ENCODE measurements around the gene ASB13. TPM values are rescaled to one million over a fixed set of nuclear protein-coding genes. Genes with fewer than 3 reads are reported as not detected.

ASB13 gene
- total and polyA plus RNA-seq, 2 donors from 2014 or later = 47.7 to 95.1 TPM

GRCh38 chr10:5679606-5680005 lies 13.2 kb upstream of the ASB13 start:
- DNase-seq (no peak), FAIRE-seq (no peak)
- intact Hi-C loops (cut with DNase I) = no loop called here
- TF ChIP-seq CTCF (IDR thresholded peaks at IDR 0.05; ENCODE audit: borderline replicate concordance, extremely low read depth, insufficient read depth) = no peak
- H3K36me3 ChIP-seq (ENCODE audit: control insufficient read depth in 2 of 3, insufficient read depth in 3 of 3, low read length in 3 of 3) = no peaks in the 10 kb centered on the region
- H3K27me3 ChIP-seq (ENCODE audit: control insufficient read depth, insufficient read depth, low read length) = no peaks in the 10 kb centered on the region
- H3K4me3 ChIP-seq (ENCODE audit: low read length in 3 of 3) = no peak overlapping the region
- H3K27ac ChIP-seq (ENCODE audit: low read depth in 2 of 2, low read length in 2 of 2) = no peak overlapping the region
- H3K4me1 ChIP-seq (ENCODE audit: control insufficient read depth in 2 of 3, insufficient read depth in 2 of 3, low read depth in 1 of 3, low read length in 3 of 3) = peaks cover 0 to 3% (median 0%) of the 10 kb centered on the region in 3 donors
- no peak overlapping the region for H3K9ac ChIP-seq (ENCODE audit: low read length in 3 of 3)
- no peaks in the 10 kb centered on the region for H3K9me3 ChIP-seq (ENCODE audit: control insufficient read depth in 2 of 3, insufficient read depth in 1 of 3, low read length in 3 of 3)

DNA sequence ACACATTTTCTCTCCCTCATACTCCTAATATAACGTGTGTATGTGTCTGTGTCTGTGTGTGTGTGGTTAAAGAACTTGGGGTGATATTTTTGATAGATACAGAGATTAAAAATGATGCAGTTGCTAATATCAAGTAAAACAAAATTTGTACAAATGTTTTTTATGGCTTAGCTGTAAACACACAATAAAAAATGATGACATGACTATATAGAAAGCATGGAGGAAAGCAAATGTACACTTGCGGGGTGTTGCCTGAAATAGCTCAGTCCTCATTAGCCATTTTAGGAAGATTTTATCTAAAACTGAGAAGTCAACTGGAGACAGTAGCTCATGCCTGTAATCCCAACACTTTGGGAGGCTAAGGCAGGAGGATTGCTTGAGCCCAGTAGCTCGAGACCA lies 12.6 kb upstream of the ASB13 start:
- no peak overlapping the region for H3K27ac ChIP-seq (ENCODE audit: low read depth in 2 of 2, low read length in 2 of 2)
- H3K9ac ChIP-seq (ENCODE audit: low read length in 3 of 3) = no peak overlapping the region
- no peaks in the 10 kb centered on the region for H3K9me3 ChIP-seq (ENCODE audit: control insufficient read depth in 2 of 3, insufficient read depth in 1 of 3, low read length in 3 of 3)
- FAIRE-seq (no peak), DNase-seq (no peak)
- TF ChIP-seq CTCF (IDR thresholded peaks at IDR 0.05; ENCODE audit: borderline replicate concordance, extremely low read depth, insufficient read depth) = no peak
- peaks cover 0 to 1% (median 0%) of the 10 kb centered on the region in 3 donors for H3K4me1 ChIP-seq (ENCODE audit: control insufficient read depth in 2 of 3, insufficient read depth in 2 of 3, low read depth in 1 of 3, low read length in 3 of 3)
- no peaks in the 10 kb centered on the region for H3K27me3 ChIP-seq (ENCODE audit: control insufficient read depth, insufficient read depth, low read length)
- H3K4me3 ChIP-seq (ENCODE audit: low read length in 3 of 3) = no peak overlapping the region
- intact Hi-C loops (cut with DNase I) = no loop called here
- H3K36me3 ChIP-seq (ENCODE audit: control insufficient read depth in 2 of 3, insufficient read depth in 3 of 3, low read length in 3 of 3) = no peaks in the 10 kb centered on the region

- no peak for TF ChIP-seq CTCF (IDR thresholded peaks at IDR 0.05; ENCODE audit: borderline replicate concordance, extremely low read depth, insufficient read depth)
- no peaks in the 10 kb centered on the region for H3K4me1 ChIP-seq (ENCODE audit: control insufficient read depth in 2 of 3, insufficient read depth in 2 of 3, low read depth in 1 of 3, low read length in 3 of 3)
- no peaks in the 10 kb centered on the region for H3K9me3 ChIP-seq (ENCODE audit: control insufficient read depth in 2 of 3, insufficient read depth in 1 of 3, low read length in 3 of 3)
- H3K27ac ChIP-seq (ENCODE audit: low read depth in 2 of 2, low read length in 2 of 2) = no peak overlapping the region
- no peaks in the 10 kb centered on the region for H3K27me3 ChIP-seq (ENCODE audit: control insufficient read depth, insufficient read depth, low read length)
- H3K9ac ChIP-seq (ENCODE audit: low read length in 3 of 3) = no peak overlapping the region
- FAIRE-seq (no peak), DNase-seq (no peak)
- intact Hi-C loops (cut with DNase I) = no loop called here
- no peak overlapping the region for H3K4me3 ChIP-seq (ENCODE audit: low read length in 3 of 3)
- no peaks in the 10 kb centered on the region for H3K36me3 ChIP-seq (ENCODE audit: control insufficient read depth in 2 of 3, insufficient read depth in 3 of 3, low read length in 3 of 3)
Observed at GRCh38 chr10:5678397-5679036, 12.1 kb upstream of the ASB13 start.

Measured in kidney (tissue), 14 donors.